ENCODE measurements around the gene SEMA3A. TPM values are rescaled to one million over a fixed set of nuclear protein-coding genes. Genes with fewer than 3 reads are reported as not detected.
A peak's percentile ranks its signal among the peaks of the same experiment; 100 is the strongest.

Gene SEMA3A
- total RNA-seq, 1 experiment from 2014 or later, result 43.3 TPM

DNA sequence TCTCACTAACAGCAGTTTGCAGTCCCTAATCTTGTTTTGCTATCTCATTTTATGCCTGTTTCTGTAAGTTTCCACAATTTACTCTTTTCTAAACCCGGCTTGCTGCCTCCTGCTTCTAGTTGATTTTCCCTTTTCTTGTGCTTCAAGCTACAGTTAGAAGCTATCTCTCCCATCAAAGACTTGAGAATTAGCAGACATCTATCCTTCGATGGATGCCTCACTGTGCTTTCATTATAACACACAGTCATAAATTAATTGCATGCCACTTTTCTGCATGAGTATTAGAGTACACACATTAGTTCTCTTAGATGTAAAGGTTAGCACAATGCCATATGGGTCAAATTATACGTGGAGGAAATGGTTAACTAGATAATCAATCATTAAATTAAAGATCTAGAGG is 48.7 kb downstream of the SEMA3A start:
- ChIA-PET CTCF (no interaction called here), POLR2A (no interaction called here)
- BruUV-seq (replicated peaks), result no TSS peak
- DNase-seq (ENCODE audit: low read depth, low spot score), result no peak
- Histone ChIP-seq H3K4me1 (ENCODE audit: control insufficient read depth, insufficient read depth, low read length) (peaks cover 17% of the 10 kb centered on the region), H3K27me3 (ENCODE audit: control insufficient read depth, insufficient read depth, low read length) (no peaks in the 10 kb centered on the region), H3K9me3 (ENCODE audit: control insufficient read depth, insufficient read depth, low read depth, low read length) (no peaks in the 10 kb centered on the region), H3K36me3 (ENCODE audit: control insufficient read depth, insufficient read depth, low read length) (no peaks in the 10 kb centered on the region), H3K4me3 (ENCODE audit: low read depth in 2 of 2, low read length in 2 of 2) (peak overlapping the region; percentile 8 to 28; a peak in 3 of 4 replicates), H3K27ac (ENCODE audit: low read length) (peak overlapping the region; percentile 44)
- in situ Hi-C loops (cut with HindIII; ENCODE audit: low pct_unique_long_range_greater_than_20kb, low sequenced_read_pairs) (no loop called here), intact Hi-C loops (cut with micrococcal nuclease; ENCODE audit: unreplicated experiment) (no loop called here)
- ATAC-seq, result no peak
- TF ChIP-seq TCF7L2 (IDR thresholded peaks at IDR 0.05; ENCODE audit: low read depth, low read length) (no peak), SIN3A (IDR thresholded peaks at IDR 0.05; ENCODE audit: borderline replicate concordance, insufficient read depth, low read depth, low read length) (no peak), POLR2AphosphoS5 (IDR thresholded peaks at IDR 0.05; ENCODE audit: low read depth, low read length) (no peak)
- TF ChIP-seq, protein P1, sequence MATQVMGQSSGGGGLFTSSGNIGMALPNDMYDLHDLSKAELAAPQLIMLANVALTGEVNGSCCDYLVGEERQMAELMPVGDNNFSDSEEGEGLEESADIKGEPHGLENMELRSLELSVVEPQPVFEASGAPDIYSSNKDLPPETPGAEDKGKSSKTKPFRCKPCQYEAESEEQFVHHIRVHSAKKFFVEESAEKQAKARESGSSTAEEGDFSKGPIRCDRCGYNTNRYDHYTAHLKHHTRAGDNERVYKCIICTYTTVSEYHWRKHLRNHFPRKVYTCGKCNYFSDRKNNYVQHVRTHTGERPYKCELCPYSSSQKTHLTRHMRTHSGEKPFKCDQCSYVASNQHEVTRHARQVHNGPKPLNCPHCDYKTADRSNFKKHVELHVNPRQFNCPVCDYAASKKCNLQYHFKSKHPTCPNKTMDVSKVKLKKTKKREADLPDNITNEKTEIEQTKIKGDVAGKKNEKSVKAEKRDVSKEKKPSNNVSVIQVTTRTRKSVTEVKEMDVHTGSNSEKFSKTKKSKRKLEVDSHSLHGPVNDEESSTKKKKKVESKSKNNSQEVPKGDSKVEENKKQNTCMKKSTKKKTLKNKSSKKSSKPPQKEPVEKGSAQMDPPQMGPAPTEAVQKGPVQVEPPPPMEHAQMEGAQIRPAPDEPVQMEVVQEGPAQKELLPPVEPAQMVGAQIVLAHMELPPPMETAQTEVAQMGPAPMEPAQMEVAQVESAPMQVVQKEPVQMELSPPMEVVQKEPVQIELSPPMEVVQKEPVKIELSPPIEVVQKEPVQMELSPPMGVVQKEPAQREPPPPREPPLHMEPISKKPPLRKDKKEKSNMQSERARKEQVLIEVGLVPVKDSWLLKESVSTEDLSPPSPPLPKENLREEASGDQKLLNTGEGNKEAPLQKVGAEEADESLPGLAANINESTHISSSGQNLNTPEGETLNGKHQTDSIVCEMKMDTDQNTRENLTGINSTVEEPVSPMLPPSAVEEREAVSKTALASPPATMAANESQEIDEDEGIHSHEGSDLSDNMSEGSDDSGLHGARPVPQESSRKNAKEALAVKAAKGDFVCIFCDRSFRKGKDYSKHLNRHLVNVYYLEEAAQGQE (IDR thresholded peaks at IDR 0.05; ENCODE audit: insufficient read depth in 1 of 2, low read depth in 2 of 2, low read length in 1 of 2), result no peak

GRCh38 chr7:84144935-84145334 is 49.7 kb downstream of the SEMA3A start:
- Histone ChIP-seq H3K36me3 (ENCODE audit: control insufficient read depth, insufficient read depth, low read length) (no peaks in the 10 kb centered on the region), H3K4me3 (ENCODE audit: low read depth in 2 of 2, low read length in 2 of 2) (no peak overlapping the region), H3K9me3 (ENCODE audit: control insufficient read depth, insufficient read depth, low read depth, low read length) (no peaks in the 10 kb centered on the region), H3K4me1 (ENCODE audit: control insufficient read depth, insufficient read depth, low read length) (peaks cover 17% of the 10 kb centered on the region), H3K27me3 (ENCODE audit: control insufficient read depth, insufficient read depth, low read length) (no peaks in the 10 kb centered on the region), H3K27ac (ENCODE audit: low read length) (peak overlapping the region; percentile 69; the same call in 1 of the 2 replicates)
- no peak for ATAC-seq
- DNase-seq (ENCODE audit: low read depth, low spot score), result no peak
- TF ChIP-seq TCF7L2 (IDR thresholded peaks at IDR 0.05; ENCODE audit: low read depth, low read length), result no peak
- TF ChIP-seq, protein P2, sequence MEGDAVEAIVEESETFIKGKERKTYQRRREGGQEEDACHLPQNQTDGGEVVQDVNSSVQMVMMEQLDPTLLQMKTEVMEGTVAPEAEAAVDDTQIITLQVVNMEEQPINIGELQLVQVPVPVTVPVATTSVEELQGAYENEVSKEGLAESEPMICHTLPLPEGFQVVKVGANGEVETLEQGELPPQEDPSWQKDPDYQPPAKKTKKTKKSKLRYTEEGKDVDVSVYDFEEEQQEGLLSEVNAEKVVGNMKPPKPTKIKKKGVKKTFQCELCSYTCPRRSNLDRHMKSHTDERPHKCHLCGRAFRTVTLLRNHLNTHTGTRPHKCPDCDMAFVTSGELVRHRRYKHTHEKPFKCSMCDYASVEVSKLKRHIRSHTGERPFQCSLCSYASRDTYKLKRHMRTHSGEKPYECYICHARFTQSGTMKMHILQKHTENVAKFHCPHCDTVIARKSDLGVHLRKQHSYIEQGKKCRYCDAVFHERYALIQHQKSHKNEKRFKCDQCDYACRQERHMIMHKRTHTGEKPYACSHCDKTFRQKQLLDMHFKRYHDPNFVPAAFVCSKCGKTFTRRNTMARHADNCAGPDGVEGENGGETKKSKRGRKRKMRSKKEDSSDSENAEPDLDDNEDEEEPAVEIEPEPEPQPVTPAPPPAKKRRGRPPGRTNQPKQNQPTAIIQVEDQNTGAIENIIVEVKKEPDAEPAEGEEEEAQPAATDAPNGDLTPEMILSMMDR (IDR thresholded peaks at IDR 0.05), result no peak
- no peak for TF ChIP-seq POLR2AphosphoS5 (IDR thresholded peaks at IDR 0.05; ENCODE audit: low read depth, low read length)
- TF ChIP-seq SIN3A (IDR thresholded peaks at IDR 0.05; ENCODE audit: borderline replicate concordance, insufficient read depth, low read depth, low read length), result no peak
- TF ChIP-seq, protein P1 (IDR thresholded peaks at IDR 0.05; ENCODE audit: insufficient read depth in 1 of 2, low read depth in 2 of 2, low read length in 1 of 2), result no peak
- intact Hi-C loops (cut with micrococcal nuclease; ENCODE audit: unreplicated experiment), result no loop called here
- no TSS peak for BruUV-seq (replicated peaks)
- CTCF ChIA-PET, result no interaction called here
- in situ Hi-C loops (cut with HindIII; ENCODE audit: low pct_unique_long_range_greater_than_20kb, low sequenced_read_pairs), result no loop called here
- POLR2A ChIA-PET, result no interaction called here

Measured in Panc1 (cell line).